HEK293 (cell line): ENCODE results near the gene NTN4.
A peak's percentile ranks its signal among the peaks of the same experiment; 100 is the strongest.

Experiments
- CTCF ChIA-PET: fragments of 350-600 bp; formaldehyde crosslinking; extraction: SDS; loops from one replicate; lab custom pipeline; 2021; ENCODE audit warnings: antibody characterized with exemption; lab: Yijun Ruan, JAX
- POLR2A ChIA-PET: fragments of 300-600 bp; formaldehyde crosslinking; extraction: SDS; loops from one replicate; lab custom pipeline; 2020; ENCODE audit warnings: antibody characterized with exemption, inconsistent platforms; lab: Yijun Ruan, JAX
- H3K27ac ChIP-seq: fragments of 200-500 bp; sonication (Bioruptor generic); 2 replicates; pipeline ENCODE4 v1.5.1; 2014; ENCODE audit warnings: low read depth, low read length, control low read depth, inconsistent platforms; ENCODE audit errors: extremely low read depth
- H3K36me3 ChIP-seq, 2 experiments: fragments of 200-500 bp in 1 of 2; sonication (Bioruptor generic) in 1 of 2; 1 replicate in 1 of 2; 2 replicates in 1 of 2; pipeline ENCODE4 v1.5.1; 2014 to 2017; ENCODE audit warnings: inconsistent platforms in 2 of 2, low read length in 2 of 2; ENCODE audit not compliant: control insufficient read depth in 2 of 2, insufficient read depth in 1 of 2
- H3K4me1 ChIP-seq: fragments of 200-500 bp; sonication (Bioruptor generic); 2 replicates; pipeline ENCODE4 v1.5.1; 2014; ENCODE audit warnings: mild to moderate bottlenecking, low read length, inconsistent platforms; ENCODE audit not compliant: control insufficient read depth, insufficient read depth
- H3K4me3 ChIP-seq: 2 replicates; pipeline ENCODE4 v1.5.1; 2011; ENCODE audit warnings: low read depth, mild to moderate bottlenecking, control low read depth, low read length, moderate library complexity
- H3K9me3 ChIP-seq: fragments of 200-500 bp; sonication (Bioruptor generic); 2 replicates; pipeline ENCODE4 v1.5.1; 2014; ENCODE audit warnings: low read depth, low read length, inconsistent platforms; ENCODE audit not compliant: control insufficient read depth, insufficient read depth
- EGR2 ChIP-seq: fragments of 450-650 bp; formaldehyde crosslinking; IDR thresholded peaks from 2 replicates; pipeline ENCODE4 v1.5.1; 2016; ENCODE audit warnings: low read depth, missing biosample characterization, missing genetic modification characterization
- GFI1B ChIP-seq: fragments of 450-650 bp; formaldehyde crosslinking; IDR thresholded peaks from 2 replicates; pipeline ENCODE4 v1.5.1; 2016; ENCODE audit warnings: missing biosample characterization, missing genetic modification characterization
- GLIS2 ChIP-seq: fragments of 450-650 bp; formaldehyde crosslinking; IDR thresholded peaks from 2 replicates; pipeline ENCODE4 v1.5.1; 2016; ENCODE audit warnings: missing biosample characterization, missing genetic modification characterization
- RBAK ChIP-seq: fragments of 450-650 bp; formaldehyde crosslinking; IDR thresholded peaks from 2 replicates; pipeline ENCODE4 v1.5.1; 2016; ENCODE audit warnings: missing biosample characterization, missing genetic modification characterization
- SETDB1 ChIP-seq: IDR thresholded peaks from one replicate; pipeline ENCODE4 v1.6.1; 2017; ENCODE audit warnings: mild to moderate bottlenecking, low read length, moderate library complexity, mixed read lengths; ENCODE audit not compliant: insufficient read length
- SP2 ChIP-seq: fragments of 450-650 bp; formaldehyde crosslinking; IDR thresholded peaks from 2 replicates; pipeline ENCODE4 v1.5.1; 2016; ENCODE audit warnings: missing biosample characterization, missing genetic modification characterization
- WT1 ChIP-seq: fragments of 450-650 bp; formaldehyde crosslinking; IDR thresholded peaks from 2 replicates; pipeline ENCODE4 v1.5.1; 2016; ENCODE audit warnings: missing biosample characterization, missing genetic modification characterization
- YY2 ChIP-seq: fragments of 450-650 bp; formaldehyde crosslinking; IDR thresholded peaks from 2 replicates; pipeline ENCODE4 v1.5.1; 2016; ENCODE audit warnings: missing biosample characterization, missing genetic modification characterization
- ZBTB1 ChIP-seq: fragments of 450-650 bp; formaldehyde crosslinking; IDR thresholded peaks from 2 replicates; pipeline ENCODE4 v1.5.1; 2016; ENCODE audit warnings: missing biosample characterization, missing genetic modification characterization
- ZFHX2 ChIP-seq: fragments of 450-650 bp; formaldehyde crosslinking; conservative IDR thresholded peaks from 2 replicates; pipeline ENCODE4 v1.5.1; 2016; ENCODE audit warnings: missing biosample characterization, missing genetic modification characterization
- ZFP3 ChIP-seq: fragments of 450-650 bp; formaldehyde crosslinking; IDR thresholded peaks from 2 replicates; pipeline ENCODE4 v1.5.1; 2016; ENCODE audit warnings: low read depth, missing biosample characterization, missing genetic modification characterization
- ZNF114 ChIP-seq: fragments of 450-650 bp; formaldehyde crosslinking; IDR thresholded peaks from 2 replicates; pipeline ENCODE4 v1.5.0; 2017; ENCODE audit warnings: missing biosample characterization, missing genetic modification characterization
- ZNF138 ChIP-seq: fragments of 450-650 bp; formaldehyde crosslinking; IDR thresholded peaks from 2 replicates; pipeline ENCODE4 v1.5.1; 2016; ENCODE audit warnings: missing biosample characterization, missing genetic modification characterization, borderline replicate concordance
- ZNF366 ChIP-seq: fragments of 450-650 bp; formaldehyde crosslinking; conservative IDR thresholded peaks from 2 replicates; pipeline ENCODE4 v1.5.1; 2016; ENCODE audit warnings: missing biosample characterization, missing genetic modification characterization
- ZNF37A ChIP-seq: fragments of 450-650 bp; IDR thresholded peaks from 2 replicates; pipeline ENCODE4 v1.5.1; 2018; ENCODE audit warnings: missing biosample characterization, missing genetic modification characterization
- ZNF404 ChIP-seq: fragments of 450-650 bp; formaldehyde crosslinking; IDR thresholded peaks from 2 replicates; pipeline ENCODE4 v1.5.1; 2017; ENCODE audit warnings: missing biosample characterization, missing genetic modification characterization
- ZNF416 ChIP-seq: fragments of 450-650 bp; formaldehyde crosslinking; IDR thresholded peaks from 2 replicates; pipeline ENCODE4 v1.5.1; 2016; ENCODE audit warnings: missing biosample characterization, missing genetic modification characterization
- ZNF514 ChIP-seq: fragments of 450-650 bp; formaldehyde crosslinking; IDR thresholded peaks from 2 replicates; pipeline ENCODE4 v1.5.1; 2016; ENCODE audit warnings: missing biosample characterization, missing genetic modification characterization
- ZNF549 ChIP-seq: fragments of 450-650 bp; IDR thresholded peaks from 2 replicates; pipeline ENCODE4 v1.5.1; 2018; ENCODE audit warnings: missing biosample characterization, missing genetic modification characterization, mild to moderate bottlenecking, inconsistent platforms, moderate library complexity
- ZNF555 ChIP-seq: fragments of 450-650 bp; formaldehyde crosslinking; conservative IDR thresholded peaks from 2 replicates; pipeline ENCODE4 v1.5.1; 2017; ENCODE audit warnings: missing biosample characterization, mild to moderate bottlenecking, missing genetic modification characterization, inconsistent platforms
- ZNF571 ChIP-seq: fragments of 450-650 bp; formaldehyde crosslinking; IDR thresholded peaks from 2 replicates; pipeline ENCODE4 v1.5.0; 2017; ENCODE audit warnings: missing biosample characterization, missing genetic modification characterization
- ZNF658 ChIP-seq: fragments of 450-650 bp; formaldehyde crosslinking; IDR thresholded peaks from 2 replicates; pipeline ENCODE4; 2016; ENCODE audit warnings: missing biosample characterization, missing genetic modification characterization
- ZNF670 ChIP-seq: fragments of 450-650 bp; formaldehyde crosslinking; IDR thresholded peaks from 2 replicates; pipeline ENCODE4 v1.5.1; 2016; ENCODE audit warnings: missing biosample characterization, missing genetic modification characterization, low read depth
- ZNF776 ChIP-seq: fragments of 450-650 bp; formaldehyde crosslinking; IDR thresholded peaks from 2 replicates; pipeline ENCODE4 v1.5.0; 2017; ENCODE audit warnings: missing biosample characterization, missing genetic modification characterization, borderline replicate concordance
- TF ChIP-seq, protein P1 (sequence below): fragments of 450-650 bp; formaldehyde crosslinking; IDR thresholded peaks from 2 replicates; pipeline ENCODE4 v1.5.1; 2017; ENCODE audit warnings: missing biosample characterization, missing genetic modification characterization
- TF ChIP-seq, protein P2 (sequence below): fragments of 450-650 bp; formaldehyde crosslinking; optimal IDR thresholded peaks from 2 replicates; pipeline ENCODE3; 2016; ENCODE audit warnings: missing biosample characterization, mild to moderate bottlenecking, missing genetic modification characterization
- TF ChIP-seq, protein P3 (sequence below): fragments of 450-650 bp; formaldehyde crosslinking; IDR thresholded peaks from 2 replicates; pipeline ENCODE4 v1.5.1; 2016; ENCODE audit warnings: missing biosample characterization, missing genetic modification characterization

NTN4 gene

DNA sequence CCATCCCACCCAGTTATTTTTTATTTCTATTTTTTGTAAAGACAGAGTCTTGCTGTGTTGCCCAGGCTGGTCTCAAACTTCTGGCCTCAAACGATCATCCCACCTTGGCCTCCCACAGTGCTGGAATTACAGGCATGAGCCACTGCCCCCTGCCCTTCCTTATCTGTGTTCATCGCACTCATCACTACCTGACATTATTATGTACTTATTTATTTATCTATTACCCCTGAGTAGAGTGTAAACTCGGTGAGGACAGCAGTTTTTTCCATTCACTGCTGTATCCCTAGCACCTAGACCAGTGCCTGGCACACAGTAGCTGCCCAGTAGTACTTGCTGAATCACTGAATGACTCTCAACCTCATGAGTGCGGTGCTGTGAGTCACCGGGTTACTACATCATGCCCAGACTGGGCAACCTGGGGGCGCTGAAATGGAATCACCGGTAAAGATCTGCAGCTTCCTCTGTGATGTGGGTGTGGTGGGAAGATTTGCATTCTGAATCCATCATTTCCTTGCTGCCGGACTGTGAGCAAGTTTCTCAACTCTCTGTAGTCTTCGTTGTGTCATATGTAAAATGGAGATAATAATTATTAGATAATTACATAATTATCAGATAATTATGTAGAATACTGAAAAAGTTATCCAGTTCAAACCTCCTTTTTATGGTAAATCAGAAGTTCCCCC, 157.4 kb downstream of the NTN4 start (continued):
- TF ChIP-seq ZNF404 (tag by site-specific recombination) = no peak
- TF ChIP-seq YY2 (tag by site-specific recombination) = no peak
- TF ChIP-seq RBAK (tag by site-specific recombination) = no peak
- no peak for TF ChIP-seq ZNF571
- no peak for TF ChIP-seq SETDB1

- no peak overlapping the region for H3K4me3 ChIP-seq
- H3K36me3 ChIP-seq = no peaks in the 10 kb centered on the region
- no peaks in the 10 kb centered on the region for H3K9me3 ChIP-seq
- no peak overlapping the region for H3K27ac ChIP-seq
- ChIA-PET CTCF (interaction anchor here (0.8 kb wide), 1 partner anchor 186 kb away, joined by 3 read pairs; no protein-coding TSS in a partner anchor), POLR2A (no interaction called here)
- TF ChIP-seq GLIS2 (tag by site-specific recombination) (no peak), GFI1B (tag by site-specific recombination) (no peak), ZNF670 (tag by site-specific recombination) (no peak)
- peaks cover 9% of the 10 kb centered on the region for H3K4me1 ChIP-seq
Measured at GRCh38 chr12:95630496-95630895, 160.1 kb downstream of the NTN4 start.

DNA sequence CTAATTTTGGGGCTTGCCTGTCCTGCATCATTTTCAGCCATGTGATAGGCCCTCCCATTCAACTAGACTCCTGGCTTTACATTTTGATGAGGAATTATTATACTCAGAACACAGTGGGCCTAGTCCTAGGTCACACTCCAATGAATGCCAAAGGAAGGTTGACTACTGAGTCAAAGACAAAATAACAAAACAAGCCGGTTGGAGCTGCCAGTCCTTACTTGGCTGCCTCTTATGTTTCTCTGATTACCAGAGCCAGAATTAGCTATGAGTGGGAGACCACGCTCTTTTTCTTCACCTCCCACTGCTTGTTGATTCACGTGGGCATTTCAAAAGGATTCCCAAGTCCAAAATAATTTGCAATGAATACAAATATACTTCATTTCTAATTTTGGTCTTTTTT, 161.2 kb downstream of the NTN4 start:
- CTCF ChIA-PET = no interaction called here
- Histone ChIP-seq H3K27ac (no peak overlapping the region), H3K4me3 (no peak overlapping the region), H3K36me3 (no peaks in the 10 kb centered on the region), H3K9me3 (no peaks in the 10 kb centered on the region), H3K4me1 (peaks cover 3% of the 10 kb centered on the region; the same call in 1 of the 2 replicates)
- POLR2A ChIA-PET = no interaction called here
- TF ChIP-seq EGR2 (tag by site-specific recombination) = peak; percentile 34; the same call in 1 of the 2 replicates
- TF ChIP-seq ZFHX2 (tag by site-specific recombination) = peak; percentile 50
- TF ChIP-seq ZNF658 (tag by site-specific recombination) = no peak
- TF ChIP-seq ZNF776 (tag by site-specific recombination) = no peak
- TF ChIP-seq, protein P1, sequence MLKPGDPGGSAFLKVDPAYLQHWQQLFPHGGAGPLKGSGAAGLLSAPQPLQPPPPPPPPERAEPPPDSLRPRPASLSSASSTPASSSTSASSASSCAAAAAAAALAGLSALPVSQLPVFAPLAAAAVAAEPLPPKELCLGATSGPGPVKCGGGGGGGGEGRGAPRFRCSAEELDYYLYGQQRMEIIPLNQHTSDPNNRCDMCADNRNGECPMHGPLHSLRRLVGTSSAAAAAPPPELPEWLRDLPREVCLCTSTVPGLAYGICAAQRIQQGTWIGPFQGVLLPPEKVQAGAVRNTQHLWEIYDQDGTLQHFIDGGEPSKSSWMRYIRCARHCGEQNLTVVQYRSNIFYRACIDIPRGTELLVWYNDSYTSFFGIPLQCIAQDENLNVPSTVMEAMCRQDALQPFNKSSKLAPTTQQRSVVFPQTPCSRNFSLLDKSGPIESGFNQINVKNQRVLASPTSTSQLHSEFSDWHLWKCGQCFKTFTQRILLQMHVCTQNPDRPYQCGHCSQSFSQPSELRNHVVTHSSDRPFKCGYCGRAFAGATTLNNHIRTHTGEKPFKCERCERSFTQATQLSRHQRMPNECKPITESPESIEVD (tag by site-specific recombination) = no peak

DNA sequence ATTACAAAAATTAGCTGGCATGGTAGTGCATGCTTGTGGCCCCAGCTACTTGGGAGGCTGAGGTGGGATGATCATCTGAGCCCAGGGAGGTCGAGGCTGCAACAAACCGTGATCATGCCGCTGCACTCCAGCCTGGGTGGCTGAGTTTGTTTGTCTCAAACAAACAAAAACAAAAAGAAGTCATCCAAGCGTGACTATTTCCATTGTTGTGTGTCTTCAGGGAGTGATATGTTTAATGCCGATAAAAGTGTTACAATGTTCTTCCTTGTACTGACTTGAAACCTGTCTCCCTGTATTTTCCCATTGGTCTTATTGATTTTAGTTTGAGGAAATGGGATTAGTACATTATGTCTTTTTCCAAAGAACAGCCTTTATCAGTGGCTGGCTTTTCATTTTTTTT, 163.7 kb downstream of the NTN4 start:
- Histone ChIP-seq H3K36me3 (no peaks in the 10 kb centered on the region), H3K27ac (no peak overlapping the region), H3K4me3 (no peak overlapping the region), H3K9me3 (no peaks in the 10 kb centered on the region), H3K4me1 (no peaks in the 10 kb centered on the region; the same call in 1 of the 2 replicates)
- TF ChIP-seq ZNF366 (no peak), WT1 (tag by site-specific recombination) (no peak), SP2 (tag by site-specific recombination) (no peak), ZNF555 (tag by site-specific recombination) (no peak), ZNF514 (no peak), ZNF114 (tag by site-specific recombination) (no peak), ZNF416 (tag by site-specific recombination) (no peak), ZBTB1 (tag by site-specific recombination) (no peak), ZNF37A (no peak), ZFP3 (tag by site-specific recombination) (no peak), ZNF138 (no peak), ZNF549 (tag by site-specific recombination) (no peak)
- TF ChIP-seq, protein P2, sequence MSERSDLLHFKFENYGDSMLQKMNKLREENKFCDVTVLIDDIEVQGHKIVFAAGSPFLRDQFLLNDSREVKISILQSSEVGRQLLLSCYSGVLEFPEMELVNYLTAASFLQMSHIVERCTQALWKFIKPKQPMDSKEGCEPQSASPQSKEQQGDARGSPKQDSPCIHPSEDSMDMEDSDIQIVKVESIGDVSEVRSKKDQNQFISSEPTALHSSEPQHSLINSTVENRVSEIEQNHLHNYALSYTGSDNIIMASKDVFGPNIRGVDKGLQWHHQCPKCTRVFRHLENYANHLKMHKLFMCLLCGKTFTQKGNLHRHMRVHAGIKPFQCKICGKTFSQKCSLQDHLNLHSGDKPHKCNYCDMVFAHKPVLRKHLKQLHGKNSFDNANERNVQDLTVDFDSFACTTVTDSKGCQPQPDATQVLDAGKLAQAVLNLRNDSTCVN = no peak
- TF ChIP-seq, protein P3, sequence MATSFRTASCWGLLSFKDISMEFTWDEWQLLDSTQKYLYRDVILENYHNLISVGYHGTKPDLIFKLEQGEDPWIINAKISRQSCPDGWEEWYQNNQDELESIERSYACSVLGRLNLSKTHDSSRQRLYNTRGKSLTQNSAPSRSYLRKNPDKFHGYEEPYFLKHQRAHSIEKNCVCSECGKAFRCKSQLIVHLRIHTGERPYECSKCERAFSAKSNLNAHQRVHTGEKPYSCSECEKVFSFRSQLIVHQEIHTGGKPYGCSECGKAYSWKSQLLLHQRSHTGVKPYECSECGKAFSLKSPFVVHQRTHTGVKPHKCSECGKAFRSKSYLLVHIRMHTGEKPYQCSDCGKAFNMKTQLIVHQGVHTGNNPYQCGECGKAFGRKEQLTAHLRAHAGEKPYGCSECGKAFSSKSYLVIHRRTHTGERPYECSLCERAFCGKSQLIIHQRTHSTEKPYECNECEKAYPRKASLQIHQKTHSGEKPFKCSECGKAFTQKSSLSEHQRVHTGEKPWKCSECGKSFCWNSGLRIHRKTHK = no peak
- POLR2A ChIA-PET = interaction anchor here (0.6 kb wide), 1 partner anchor 75 kb away, joined by 5 read pairs; no protein-coding TSS in a partner anchor
- CTCF ChIA-PET = no interaction called here
